Stimulated activated CD4-positive, alpha-beta T cell treated with anti-CD3 and anti-CD28 coated beads, Interleukin-1b, Interleukin-23, amount 100 ng/mL, for 48 hours (primary cell): ENCODE measurements around the gene NPAS2.

Experiments
- DNase-seq: peaks from one replicate; pipeline ENCODE4 v3.0.0-alpha.2; 2020

Gene NPAS2, protein sequence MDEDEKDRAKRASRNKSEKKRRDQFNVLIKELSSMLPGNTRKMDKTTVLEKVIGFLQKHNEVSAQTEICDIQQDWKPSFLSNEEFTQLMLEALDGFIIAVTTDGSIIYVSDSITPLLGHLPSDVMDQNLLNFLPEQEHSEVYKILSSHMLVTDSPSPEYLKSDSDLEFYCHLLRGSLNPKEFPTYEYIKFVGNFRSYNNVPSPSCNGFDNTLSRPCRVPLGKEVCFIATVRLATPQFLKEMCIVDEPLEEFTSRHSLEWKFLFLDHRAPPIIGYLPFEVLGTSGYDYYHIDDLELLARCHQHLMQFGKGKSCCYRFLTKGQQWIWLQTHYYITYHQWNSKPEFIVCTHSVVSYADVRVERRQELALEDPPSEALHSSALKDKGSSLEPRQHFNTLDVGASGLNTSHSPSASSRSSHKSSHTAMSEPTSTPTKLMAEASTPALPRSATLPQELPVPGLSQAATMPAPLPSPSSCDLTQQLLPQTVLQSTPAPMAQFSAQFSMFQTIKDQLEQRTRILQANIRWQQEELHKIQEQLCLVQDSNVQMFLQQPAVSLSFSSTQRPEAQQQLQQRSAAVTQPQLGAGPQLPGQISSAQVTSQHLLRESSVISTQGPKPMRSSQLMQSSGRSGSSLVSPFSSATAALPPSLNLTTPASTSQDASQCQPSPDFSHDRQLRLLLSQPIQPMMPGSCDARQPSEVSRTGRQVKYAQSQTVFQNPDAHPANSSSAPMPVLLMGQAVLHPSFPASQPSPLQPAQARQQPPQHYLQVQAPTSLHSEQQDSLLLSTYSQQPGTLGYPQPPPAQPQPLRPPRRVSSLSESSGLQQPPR

DNA sequence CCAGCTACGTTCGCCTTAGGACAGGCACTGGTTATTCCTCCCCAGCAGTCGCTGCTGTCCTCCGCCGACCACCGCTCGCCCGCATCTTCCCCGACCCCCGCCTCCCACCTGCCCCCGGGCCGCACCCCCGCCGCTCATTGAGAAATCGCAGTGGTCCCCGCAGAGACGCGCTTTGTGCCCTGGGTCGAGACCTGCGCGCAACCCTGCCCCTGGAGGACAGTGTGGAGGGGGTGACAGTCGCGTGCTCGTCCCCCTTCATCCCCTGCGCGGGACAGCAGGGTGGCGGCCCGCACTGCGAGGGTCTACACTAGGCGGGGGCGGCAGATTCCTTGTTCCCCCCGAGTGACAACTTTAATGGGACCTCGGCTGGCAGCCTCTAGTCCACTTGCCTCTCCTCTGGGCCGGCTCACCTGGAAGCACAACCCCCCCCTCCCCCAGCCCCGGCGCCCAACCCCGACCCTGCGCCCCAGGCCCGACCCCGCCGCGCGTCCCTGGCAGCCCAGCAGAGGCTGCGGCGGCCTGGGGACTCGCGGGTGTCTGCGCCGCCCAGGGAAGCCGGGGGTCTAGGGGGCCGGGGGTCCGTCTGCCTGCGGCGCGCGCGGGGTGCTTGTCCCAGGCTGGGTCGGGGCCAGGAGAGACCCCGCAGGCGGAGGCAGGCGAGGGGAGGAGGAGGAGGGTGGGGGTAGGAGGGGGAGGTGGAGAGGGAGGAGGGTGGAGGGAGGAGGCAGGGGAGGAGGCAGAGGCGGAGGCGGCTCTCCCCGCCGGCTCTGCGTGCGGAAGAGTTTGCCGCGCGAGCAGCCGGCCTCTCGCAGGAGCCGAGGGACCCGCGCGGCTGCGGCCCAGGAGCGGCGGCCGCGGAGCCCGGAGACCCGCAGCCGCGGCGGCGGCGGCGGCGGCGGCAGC lies at the start of gene NPAS2:
Gene NPAS2, plus strand, starts transcription at position 770 of the 903 bp plus-strand sequence. CDS start 84,616 bp downstream, outside the sequence.
- DNase-seq = peak; percentile 14

DNA sequence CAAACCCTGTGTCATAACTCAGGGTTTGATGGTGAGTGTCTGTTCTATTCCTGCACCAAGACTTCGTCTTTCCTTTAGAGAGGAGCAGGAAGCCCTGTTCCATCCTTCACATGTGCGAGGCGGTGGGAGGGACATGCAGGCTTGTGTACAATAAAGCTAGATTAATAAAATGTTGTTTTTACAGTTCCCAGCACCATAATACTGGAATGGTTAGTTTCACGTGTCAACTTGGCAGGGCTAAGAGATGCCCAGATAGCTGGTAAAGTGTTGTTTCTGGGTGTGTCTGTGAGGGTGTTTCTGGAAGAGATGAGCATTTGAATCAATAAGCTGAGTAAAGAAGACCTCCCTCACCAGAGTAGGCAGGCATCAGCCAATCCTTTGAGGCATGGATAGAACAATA lies 48.8 kb upstream of the NPAS2 start:
- no peak for DNase-seq

DNA sequence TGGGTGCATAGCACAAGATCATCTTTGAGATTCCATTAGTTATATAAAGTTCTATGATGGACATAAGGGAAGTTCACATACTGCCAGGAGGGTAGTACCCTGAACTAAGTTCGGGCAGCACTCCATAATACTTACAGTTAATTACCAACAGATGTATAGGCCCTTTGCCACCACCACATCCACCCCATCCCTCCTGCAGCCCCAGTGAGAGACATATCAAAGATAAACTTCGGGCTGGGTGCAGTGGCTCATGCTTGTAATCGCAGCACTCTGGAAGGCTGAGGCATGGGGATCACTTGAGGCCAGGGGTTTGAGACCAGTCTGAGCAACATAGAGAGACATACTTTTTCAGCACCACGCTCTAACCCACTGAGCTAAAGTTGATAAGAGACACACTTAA lies 46.4 kb upstream of the NPAS2 start:
- no peak for DNase-seq

DNA sequence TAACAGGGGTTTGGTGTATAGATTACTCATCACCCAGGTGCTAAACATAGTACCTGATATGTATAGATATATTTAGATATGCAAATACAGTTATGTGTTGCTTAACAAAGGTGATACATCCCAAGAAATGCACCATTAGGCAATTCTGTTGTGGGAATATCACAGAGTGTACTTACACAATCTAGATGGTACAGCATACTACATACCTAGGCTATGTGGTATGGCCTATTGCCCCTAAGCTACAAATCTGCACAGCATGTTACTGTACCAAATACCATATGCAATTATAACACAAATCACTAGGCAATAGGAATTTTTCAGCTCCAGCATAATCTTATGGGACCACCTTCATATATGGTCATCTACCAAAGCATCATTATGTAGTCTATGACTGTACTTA lies 43.5 kb upstream of the NPAS2 start:
- DNase-seq = no peak

DNA sequence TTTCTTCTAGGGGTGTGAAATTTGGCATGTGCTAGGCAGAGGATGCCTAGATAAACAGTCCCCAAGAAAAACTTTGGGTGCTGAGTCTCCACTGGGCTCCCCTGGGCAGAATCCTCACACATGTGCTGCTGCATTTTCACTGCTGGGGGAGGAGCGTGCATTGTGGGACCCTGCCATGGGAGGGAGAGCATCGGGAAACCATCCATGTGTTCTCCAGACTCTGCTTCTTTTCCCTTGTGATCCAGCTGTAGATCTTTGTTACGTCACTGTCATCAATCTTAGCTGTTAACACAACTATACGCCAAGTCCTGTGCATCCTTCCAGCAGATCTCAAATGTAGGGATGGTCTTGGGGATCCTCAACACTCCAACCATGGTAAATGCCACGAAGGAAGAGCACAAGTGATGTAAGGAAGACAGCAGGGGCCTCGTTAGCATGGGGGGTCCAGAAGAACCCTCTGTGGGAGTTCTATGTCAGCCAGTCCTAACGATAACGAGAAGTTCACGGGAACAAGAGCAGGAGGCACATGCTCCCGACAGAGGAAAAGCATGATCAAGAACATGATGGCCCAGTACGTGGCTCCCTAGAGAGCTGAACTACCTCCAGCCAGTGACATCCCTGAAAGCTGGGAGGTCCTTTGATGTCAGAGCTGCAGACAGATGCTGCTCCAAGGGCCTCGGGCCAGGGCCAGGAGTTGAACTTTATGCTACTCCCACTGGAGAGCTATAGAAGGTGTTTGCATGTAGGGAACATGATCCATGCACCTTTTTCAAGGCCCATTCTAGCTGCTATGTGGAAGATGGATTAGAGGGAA lies 41.1 kb upstream of the NPAS2 start:
- no peak for DNase-seq

DNA sequence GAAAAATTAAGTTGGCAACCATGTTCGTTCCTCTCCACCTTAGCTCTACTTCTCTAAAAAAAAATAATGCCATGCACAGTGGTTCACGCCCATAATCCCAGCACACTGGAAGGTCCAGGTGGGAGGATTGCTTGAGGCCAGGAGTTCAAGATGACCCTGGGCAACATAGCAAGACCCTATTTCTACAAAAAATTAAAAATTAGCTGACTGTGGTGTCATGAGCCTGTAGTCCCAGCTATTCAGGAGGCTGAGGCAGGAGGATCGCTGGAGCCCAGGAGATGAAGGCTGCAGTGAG lies 40.1 kb upstream of the NPAS2 start:
- DNase-seq = no peak

DNA sequence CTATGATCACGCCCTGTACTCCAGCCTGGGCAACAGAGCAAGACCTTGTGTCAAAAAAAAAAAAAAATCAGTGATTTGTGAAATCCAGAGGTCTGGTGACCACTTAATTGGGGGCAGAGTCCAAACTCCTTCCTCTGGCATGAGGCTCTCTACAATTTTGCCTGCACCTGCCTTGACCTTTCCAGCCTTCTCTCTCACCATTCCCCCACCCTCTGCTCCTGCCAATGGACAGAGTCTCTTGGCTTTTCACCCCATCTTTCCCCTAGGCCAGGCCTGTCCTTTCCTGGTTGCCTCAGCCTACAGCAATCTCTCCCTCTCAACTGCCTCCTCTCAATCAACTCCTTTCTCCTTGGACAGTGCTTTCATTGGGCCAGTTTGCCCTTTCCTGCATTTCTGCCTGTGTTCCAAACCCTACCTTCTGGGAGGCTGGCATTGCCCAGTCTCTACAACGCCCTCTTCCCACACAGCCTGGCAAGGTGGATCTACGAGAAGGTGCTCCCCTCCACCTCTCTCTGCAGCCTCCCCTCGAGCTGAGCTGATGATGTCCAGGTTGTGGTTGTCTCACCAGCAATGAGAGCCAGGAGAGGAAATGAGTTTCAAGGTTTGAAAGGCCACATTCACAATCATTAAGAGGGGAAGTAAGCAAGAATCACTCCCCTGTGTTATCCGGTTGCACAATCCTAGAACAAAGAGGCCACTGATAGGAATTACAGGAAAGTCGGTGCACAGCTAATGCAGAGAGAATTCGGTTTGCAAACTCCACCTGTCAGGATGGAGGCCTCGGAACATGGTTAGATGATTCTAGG lies 39.5 kb upstream of the NPAS2 start:
- DNase-seq = no peak

DNA sequence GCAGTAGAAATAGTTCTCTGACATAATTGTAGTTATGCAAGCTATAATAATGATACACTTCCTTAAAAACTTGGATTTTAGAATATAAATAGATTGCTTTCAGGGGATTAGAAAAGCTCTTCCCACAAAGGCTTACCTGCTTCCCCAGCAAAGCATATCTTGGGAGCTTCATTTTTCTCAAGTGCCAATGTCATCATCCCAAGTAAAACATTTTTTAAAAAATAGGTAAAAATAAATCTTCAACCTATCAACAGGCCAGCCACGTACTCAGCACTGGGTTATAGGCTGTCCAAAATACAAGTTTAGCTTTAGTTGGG lies 39.0 kb upstream of the NPAS2 start:
- DNase-seq = no peak

DNA sequence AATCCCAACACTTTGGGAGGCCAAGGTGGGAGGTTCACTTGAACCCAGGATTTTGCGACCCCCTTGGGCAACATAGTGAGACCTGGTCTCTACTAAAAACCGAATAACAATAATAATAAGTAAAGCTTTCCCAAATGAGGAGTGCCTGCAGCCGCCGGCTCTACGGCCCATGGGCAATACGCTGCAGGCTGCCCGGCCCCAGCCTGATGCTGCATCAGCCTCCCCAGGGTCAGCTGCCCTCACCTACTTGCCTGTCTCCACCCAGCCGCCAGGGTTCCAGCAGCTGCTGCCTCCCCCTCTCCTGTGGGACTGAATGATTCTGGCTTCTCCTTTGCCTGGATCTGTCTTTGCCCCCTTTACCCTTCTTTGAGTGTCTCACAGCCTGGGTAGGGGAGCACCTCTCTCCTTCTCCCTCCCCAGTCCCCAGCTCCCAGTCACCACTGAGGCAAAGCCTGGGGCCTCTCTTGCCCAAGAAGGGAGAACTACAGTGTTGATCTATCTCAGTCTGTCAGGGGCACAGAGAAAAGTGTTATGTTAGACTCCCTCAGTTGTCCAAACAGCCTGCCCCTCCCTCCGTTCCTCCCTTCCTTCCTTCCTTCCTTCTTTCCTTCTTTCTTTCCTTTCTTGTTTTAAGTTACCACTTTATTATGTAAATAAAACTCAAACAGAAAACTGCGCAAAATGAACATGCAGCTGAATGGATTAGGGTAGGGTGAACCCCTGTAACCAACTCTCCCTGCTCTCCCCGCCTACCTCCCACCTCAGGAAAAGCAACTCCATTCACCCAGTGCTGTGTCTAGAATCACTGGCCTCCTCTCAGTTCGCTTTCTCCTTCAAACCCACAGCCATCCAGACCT lies 38.2 kb upstream of the NPAS2 start:
- DNase-seq = no peak

DNA sequence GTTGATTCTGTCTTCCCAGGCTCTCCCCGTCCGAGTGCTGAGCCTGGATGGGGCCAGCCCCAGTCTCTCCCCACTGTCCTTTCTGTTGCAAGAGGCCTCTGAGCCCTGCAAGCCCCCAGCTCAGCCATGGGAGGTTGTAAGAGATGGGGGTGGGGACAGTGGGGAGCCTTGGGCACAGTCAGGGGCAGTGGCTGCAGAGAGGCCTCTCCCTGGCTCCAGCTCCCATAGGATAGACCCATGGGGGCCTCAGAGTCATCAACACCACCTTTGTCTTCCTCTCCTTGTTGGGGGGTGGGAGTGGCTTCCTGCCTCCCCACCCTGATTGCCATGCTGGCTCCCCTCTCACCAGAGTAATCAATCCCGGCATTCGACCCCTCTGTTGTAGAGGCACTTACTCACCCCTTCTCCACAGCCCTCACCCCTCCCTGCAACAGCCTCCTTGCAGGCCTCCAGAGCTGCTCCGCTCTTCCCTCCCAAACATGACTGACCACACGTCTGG lies 37.5 kb upstream of the NPAS2 start:
- DNase-seq = no peak

DNA sequence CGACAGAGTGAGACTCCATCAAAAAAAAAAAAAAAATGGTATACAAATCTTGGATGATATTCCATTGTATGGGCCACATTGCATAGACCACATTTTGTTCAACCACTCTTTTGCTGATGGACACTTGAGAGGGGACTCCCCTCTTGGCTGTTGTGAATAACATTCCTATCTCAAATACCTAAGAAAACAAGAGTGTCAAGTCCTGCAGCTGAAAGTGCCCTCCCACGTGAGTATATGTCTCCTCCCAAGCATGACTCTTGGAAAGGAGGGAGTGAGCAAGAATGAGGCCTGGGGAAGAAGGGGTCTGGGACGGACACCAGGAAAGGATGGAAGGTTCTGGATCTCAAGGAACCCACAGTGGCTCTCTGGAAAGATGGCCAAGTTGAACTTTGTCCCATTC lies 36.0 kb upstream of the NPAS2 start:
- DNase-seq = no peak

DNA sequence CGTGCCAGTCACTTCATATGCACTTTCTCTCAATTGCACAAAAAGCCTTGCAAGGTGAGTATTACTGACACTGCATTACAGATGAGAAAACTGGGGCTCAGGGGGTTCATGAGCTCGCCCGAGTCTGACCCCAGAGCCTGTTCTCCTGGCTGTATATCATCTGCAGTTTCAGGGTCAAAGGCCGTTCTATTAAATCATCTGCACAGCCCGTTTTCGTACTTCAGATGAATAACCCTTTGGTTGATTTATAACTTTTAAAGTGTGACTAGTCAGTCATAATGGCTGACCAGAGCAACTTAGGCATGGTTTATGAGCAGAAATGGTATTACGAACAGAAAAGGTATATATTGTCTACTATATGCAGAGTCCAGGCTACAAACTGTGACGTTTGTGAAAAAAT lies 35.3 kb upstream of the NPAS2 start:
- DNase-seq = no peak

DNA sequence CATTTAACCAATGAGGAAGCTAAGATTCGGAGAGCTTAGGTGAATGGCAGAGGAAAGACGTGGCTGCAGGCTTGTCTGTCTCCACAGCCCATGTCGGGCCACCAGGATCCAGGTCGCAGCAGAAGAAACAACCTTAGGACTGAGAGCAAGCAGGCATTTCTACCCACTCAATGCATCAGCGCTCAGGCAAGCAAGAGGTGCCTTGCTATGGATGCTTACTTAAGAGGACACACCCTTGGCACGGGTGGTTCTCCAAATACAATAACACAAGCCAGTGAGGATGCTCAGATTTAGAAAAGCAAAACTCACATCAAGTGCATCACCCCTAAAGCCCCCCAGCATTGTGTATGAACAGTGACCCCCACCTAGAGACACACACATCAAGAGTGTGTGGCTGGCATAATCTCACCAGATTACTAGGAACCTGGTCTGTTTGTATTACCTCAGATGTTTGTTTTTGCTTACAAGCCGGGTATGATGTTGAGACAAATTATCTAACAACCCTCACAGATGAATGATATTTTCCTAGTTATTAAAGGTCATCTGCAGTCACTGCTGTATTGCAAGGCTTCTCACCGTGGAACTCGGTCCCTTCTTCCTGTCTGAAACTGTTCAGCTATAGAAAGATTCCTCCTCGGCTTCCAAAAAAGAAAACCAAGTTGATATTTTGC lies 34.2 kb upstream of the NPAS2 start:
- DNase-seq = no peak

DNA sequence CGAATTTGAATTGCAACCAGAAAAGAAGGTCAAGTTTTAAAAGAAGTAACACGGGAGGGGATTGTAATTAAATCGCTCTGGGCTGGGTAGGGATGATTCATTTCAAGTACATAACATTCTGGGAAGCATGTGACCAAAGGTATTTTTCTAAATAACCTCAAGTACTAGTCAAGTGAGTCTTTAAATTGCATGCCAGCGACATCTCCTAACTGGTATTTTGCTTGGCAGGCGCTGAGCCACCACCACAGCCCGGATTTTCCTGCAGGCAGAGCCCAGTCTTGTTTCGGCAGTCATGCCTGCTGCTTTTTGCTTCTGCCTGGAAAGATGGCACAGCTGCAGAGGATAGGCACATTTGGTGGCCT lies 33.7 kb upstream of the NPAS2 start:
- DNase-seq = no peak

DNA sequence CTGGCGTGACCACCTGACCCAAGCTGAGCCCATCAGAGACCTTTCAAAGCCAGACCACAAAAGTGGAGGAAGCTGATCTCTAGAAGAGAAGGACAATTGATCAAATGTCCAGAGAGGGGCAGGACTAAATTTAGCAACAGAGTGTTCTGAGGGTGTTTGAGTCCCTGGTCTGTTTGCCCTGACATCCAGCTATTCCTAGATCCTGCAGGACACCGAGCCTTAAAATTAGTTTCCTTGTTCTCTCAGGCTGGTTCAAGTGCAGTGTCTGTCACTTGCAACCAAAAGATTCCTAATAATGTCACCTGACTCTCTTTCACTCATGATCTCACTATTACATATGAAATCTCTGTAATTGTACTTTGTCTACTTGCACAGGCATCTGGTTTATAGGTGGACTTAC lies 33.0 kb upstream of the NPAS2 start:
- DNase-seq = no peak

DNA sequence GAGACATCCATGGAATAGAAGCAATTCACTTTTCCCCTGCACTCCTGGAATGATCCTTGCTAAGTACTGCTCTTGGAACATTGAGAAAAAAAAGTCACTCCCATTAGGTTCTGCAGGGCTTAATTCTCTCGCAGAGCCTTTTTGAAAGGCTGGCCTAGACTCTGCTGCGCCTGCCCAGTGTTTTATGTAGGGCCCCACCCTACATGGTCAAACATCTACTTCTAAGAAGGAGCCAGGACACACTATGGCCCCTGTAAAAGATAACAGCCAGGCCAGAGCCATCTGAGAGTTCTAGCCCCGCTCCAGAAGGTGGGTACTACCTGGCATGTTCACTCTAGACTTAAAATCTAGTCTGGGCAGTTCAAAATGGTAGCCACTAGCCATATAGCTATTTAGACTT lies 30.6 kb upstream of the NPAS2 start:
- DNase-seq = no peak

DNA sequence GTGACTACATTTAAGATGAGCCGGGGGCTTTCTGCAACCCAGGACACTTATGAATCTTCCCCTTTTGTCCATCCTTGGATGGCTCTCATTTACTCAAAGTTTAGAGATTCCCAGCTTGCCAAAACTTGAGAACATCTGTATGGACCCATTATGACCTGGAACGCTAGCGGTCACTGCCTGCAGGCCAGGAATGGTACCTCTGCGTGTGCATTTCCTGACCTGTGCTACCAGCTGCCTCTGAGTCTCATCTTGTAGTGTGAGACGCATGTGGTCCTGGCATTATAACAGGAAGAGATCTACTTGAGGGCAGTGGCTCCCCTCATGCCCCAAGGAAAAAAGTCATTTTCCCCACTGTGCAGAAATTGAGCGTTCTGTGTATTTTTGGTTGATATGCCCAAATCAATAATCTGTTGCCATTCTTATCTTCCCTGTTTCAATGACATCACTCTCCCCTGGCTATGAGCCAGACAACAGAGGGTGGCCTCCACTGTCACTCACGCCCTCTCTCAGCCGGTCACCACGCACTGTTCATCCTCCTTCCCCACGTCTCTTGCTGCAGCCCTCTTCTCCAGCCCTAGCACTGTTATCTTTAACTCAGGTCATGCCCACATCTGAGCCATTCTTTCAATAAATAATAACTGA lies 28.5 kb upstream of the NPAS2 start:
- DNase-seq = no peak

DNA sequence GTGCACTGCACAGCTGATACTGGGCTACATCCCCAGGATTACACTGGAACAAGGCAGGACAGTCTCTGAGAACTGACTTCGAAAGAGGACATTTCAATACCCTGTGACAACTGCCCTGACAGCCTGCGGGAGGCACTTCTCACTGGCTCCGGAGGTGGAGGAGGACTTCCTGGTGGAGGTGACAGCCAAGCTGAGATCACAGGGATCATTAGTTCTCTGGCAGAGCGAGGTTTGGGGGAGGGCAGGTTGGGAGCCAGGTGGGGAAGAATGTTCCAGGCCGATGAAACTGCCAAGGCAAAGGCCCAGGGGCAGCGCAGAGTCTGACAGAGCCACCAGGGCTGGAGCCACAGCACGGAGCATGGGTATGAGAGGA lies 28.0 kb upstream of the NPAS2 start:
- no peak for DNase-seq

DNA sequence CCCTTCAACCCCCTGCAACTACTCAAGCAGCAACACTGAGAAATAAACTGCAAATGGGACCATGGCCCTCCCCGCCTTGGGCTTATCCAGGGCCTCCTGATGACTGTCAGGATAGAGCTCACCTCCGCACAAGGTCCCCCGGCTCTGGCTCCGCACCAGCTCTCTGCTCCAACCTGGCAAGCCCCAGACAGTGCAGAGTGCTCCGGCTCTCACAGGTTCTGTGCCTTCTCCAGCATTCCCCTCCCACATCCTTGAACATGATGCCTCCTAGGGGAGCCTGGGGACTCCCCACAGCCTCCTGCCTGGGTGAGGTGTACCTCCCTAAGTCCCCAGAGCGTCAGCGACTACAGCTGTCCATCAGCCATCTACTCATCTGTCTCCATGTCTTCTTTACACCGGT lies 26.7 kb upstream of the NPAS2 start:
- no peak for DNase-seq

DNA sequence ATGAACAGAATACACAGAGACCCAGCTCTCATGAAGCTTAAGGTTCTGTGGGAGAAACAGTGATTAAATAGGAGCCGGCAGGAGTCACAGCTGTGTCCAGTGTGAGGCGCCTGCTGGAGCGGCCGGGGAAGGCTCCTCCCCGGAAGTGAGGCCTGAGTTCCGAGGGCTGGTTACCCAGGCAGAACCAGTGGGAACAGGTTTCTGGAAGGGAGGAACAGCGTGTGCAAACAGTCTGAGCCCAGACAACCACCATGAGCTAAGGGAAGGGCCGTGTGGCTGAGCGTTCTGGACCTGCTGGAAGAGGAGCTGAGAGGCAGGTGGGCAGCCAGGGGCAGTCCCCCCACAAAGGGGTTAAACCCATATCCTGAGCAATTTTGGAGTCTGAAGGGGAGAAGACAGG lies 26.0 kb upstream of the NPAS2 start:
- no peak for DNase-seq
